Measurements from ENCODE around the gene SLC26A11. TPM values are rescaled to one million over a fixed set of nuclear protein-coding genes. Genes with fewer than 3 reads are reported as not detected.

The SLC26A11 gene
- total RNA-seq, 1 donor from 2014 or later: 7.9 TPM

GRCh38 chr17:80224683-80225082, 4.5 kb downstream of the SLC26A11 start:
- H3K4me3 Mint-ChIP-seq: no peak overlapping the region
- DNase-seq (ENCODE audit: low spot score): no peak

GRCh38 chr17:80225230-80225629, 5.0 kb downstream of the SLC26A11 start:
- no peak overlapping the region for H2AFZ ChIP-seq (replicated peaks)
- peaks cover 5% of the 10 kb centered on the region for H3K27me3 Mint-ChIP-seq (ENCODE audit: insufficient read depth, low read depth)
- H3K4me1 Mint-ChIP-seq: peaks cover 30% of the 10 kb centered on the region
- no peak overlapping the region for H3K4me3 Mint-ChIP-seq
- H3K4me2 ChIP-seq: no peak overlapping the region
- H3K79me2 ChIP-seq (ENCODE audit: low read depth): peaks cover 15% of the 10 kb centered on the region
- TF ChIP-seq EZH2phosphoT487 (IDR thresholded peaks at IDR 0.05) (no peak), CTCF (IDR thresholded peaks at IDR 0.05) (no peak), EZH2 (IDR thresholded peaks at IDR 0.05) (no peak)
- H3K27ac ChIP-seq: no peak overlapping the region
- peaks cover 8% of the 10 kb centered on the region for H3K36me3 Mint-ChIP-seq
- H3K27me3 ChIP-seq: no peaks in the 10 kb centered on the region
- no peaks in the 10 kb centered on the region for H3K36me3 ChIP-seq
- H3K27ac Mint-ChIP-seq: no peak overlapping the region
- H3K9ac ChIP-seq: no peak overlapping the region
- H4K20me1 ChIP-seq (ENCODE audit: low read depth): peaks cover 4% of the 10 kb centered on the region
- no peaks in the 10 kb centered on the region for H3K9me3 Mint-ChIP-seq
- DNase-seq (ENCODE audit: low spot score): peak; percentile 22
- H3K4me1 ChIP-seq: peaks cover 15% of the 10 kb centered on the region
- no peak overlapping the region for H3K4me3 ChIP-seq
- no peaks in the 10 kb centered on the region for H3K9me3 ChIP-seq (ENCODE audit: low read depth)
- H3F3A ChIP-seq (ENCODE audit: low read depth): peaks cover 3% of the 10 kb centered on the region

More at GRCh38 chr17:80224683-80225082, 4.5 kb downstream of the SLC26A11 start:
- H3K27me3 ChIP-seq: no peaks in the 10 kb centered on the region
- no peak overlapping the region for H2AFZ ChIP-seq (replicated peaks)
- peaks cover 32% of the 10 kb centered on the region for H3K4me1 Mint-ChIP-seq
- H3K4me1 ChIP-seq: peaks cover 17% of the 10 kb centered on the region
- TF ChIP-seq EZH2 (IDR thresholded peaks at IDR 0.05): no peak
- no peak for TF ChIP-seq CTCF (IDR thresholded peaks at IDR 0.05)
- TF ChIP-seq EZH2phosphoT487 (IDR thresholded peaks at IDR 0.05): no peak
- no peak overlapping the region for H3K4me2 ChIP-seq
- H3K27me3 Mint-ChIP-seq (ENCODE audit: insufficient read depth, low read depth): peaks cover 6% of the 10 kb centered on the region
- H3K27ac ChIP-seq: no peak overlapping the region
- no peak overlapping the region for H3K9ac ChIP-seq
- peaks cover 15% of the 10 kb centered on the region for H3K79me2 ChIP-seq (ENCODE audit: low read depth)
- H3K9me3 Mint-ChIP-seq: no peaks in the 10 kb centered on the region
- no peak overlapping the region for H3K4me3 ChIP-seq
- H3K36me3 ChIP-seq: no peaks in the 10 kb centered on the region
- H3K36me3 Mint-ChIP-seq: peaks cover 5% of the 10 kb centered on the region
- H4K20me1 ChIP-seq (ENCODE audit: low read depth): peaks cover 4% of the 10 kb centered on the region
- H3K27ac Mint-ChIP-seq: no peak overlapping the region
- no peaks in the 10 kb centered on the region for H3K9me3 ChIP-seq (ENCODE audit: low read depth)
- H3F3A ChIP-seq (ENCODE audit: low read depth): peaks cover 3% of the 10 kb centered on the region

- no peak overlapping the region for H2AFZ ChIP-seq (replicated peaks)
- no peak overlapping the region for H3K4me2 ChIP-seq
- peaks cover 2% of the 10 kb centered on the region for H3K9me3 ChIP-seq (ENCODE audit: low read depth)
- peaks cover 4% of the 10 kb centered on the region for H3K4me1 ChIP-seq
- H3K27ac Mint-ChIP-seq: peak overlapping the region; percentile 96
- peaks cover 5% of the 10 kb centered on the region for H3K9me3 Mint-ChIP-seq
- H3K36me3 Mint-ChIP-seq: peaks cover 21% of the 10 kb centered on the region
- H3K36me3 ChIP-seq: peaks cover 4% of the 10 kb centered on the region
- peaks cover 27% of the 10 kb centered on the region for H3K4me1 Mint-ChIP-seq
- H3K79me2 ChIP-seq (ENCODE audit: low read depth): no peaks in the 10 kb centered on the region
- peaks cover 3% of the 10 kb centered on the region for H3K27me3 Mint-ChIP-seq (ENCODE audit: insufficient read depth, low read depth)
- no peak overlapping the region for H3K27ac ChIP-seq
- no peak overlapping the region for H3K9ac ChIP-seq
- DNase-seq (ENCODE audit: low spot score): no peak
- no peak overlapping the region for H3K4me3 ChIP-seq
- no peaks in the 10 kb centered on the region for H3K27me3 ChIP-seq
- H4K20me1 ChIP-seq (ENCODE audit: low read depth): no peaks in the 10 kb centered on the region
- no peak overlapping the region for H3K4me3 Mint-ChIP-seq
- no peaks in the 10 kb centered on the region for H3F3A ChIP-seq (ENCODE audit: low read depth)
- TF ChIP-seq EZH2 (IDR thresholded peaks at IDR 0.05): no peak
- TF ChIP-seq EZH2phosphoT487 (IDR thresholded peaks at IDR 0.05): no peak
- TF ChIP-seq CTCF (IDR thresholded peaks at IDR 0.05): no peak
Observed at GRCh38 chr17:80227156-80227555, 6.9 kb downstream of the SLC26A11 start.
